Neutrophil (primary cell): ENCODE measurements around the gene EGFL8.

ENCODE experiments used
- H3K27ac ChIP-seq: fragments of 200-600 bp; sonication (generic); 2 replicates; pipeline ENCODE4 v1.5.1; 2016; ENCODE audit warnings: mild to moderate bottlenecking, moderate library complexity
- H3K27me3 ChIP-seq: fragments of 200-600 bp; sonication (generic); 2 replicates; pipeline ENCODE4 v1.6.0; 2016; ENCODE audit warnings: mild to moderate bottlenecking
- H3K36me3 ChIP-seq: fragments of 200-600 bp; sonication (generic); 2 replicates; pipeline ENCODE4 v1.5.1; 2017
- H3K4me1 ChIP-seq, 2 experiments: fragments of 200-600 bp in 1 of 2; sonication (generic) in 1 of 2; 1 replicate in 1 of 2; 2 replicates in 1 of 2; pipeline versions ENCODE4 v1.5.1 to v1.6.1; 2013 to 2016; ENCODE audit warnings: low read depth in 1 of 2, low read length in 1 of 2, mild to moderate bottlenecking in 1 of 2, moderate library complexity in 1 of 2; ENCODE audit not compliant: control insufficient read depth in 1 of 2, insufficient read depth in 1 of 2
- H3K4me3 ChIP-seq, 2 experiments: fragments of 200-600 bp in 1 of 2; sonication (generic) in 1 of 2; 1 replicate in 1 of 2; 2 replicates in 1 of 2; pipeline ENCODE4 v1.5.1; 2013 to 2016; ENCODE audit warnings: low read depth in 1 of 2, low read length in 1 of 2, mild to moderate bottlenecking in 1 of 2, moderate library complexity in 1 of 2
- H3K9me3 ChIP-seq: fragments of 200-600 bp; sonication (generic); 2 replicates; pipeline ENCODE4 v1.5.1; 2016
- TF ChIP-seq, protein P1 (sequence below): fragments of 200-600 bp; sonication (generic); IDR thresholded peaks from 2 replicates; pipeline ENCODE4 v1.5.1; 2016; ENCODE audit warnings: antibody characterized with exemption

Gene EGFL8

DNA sequence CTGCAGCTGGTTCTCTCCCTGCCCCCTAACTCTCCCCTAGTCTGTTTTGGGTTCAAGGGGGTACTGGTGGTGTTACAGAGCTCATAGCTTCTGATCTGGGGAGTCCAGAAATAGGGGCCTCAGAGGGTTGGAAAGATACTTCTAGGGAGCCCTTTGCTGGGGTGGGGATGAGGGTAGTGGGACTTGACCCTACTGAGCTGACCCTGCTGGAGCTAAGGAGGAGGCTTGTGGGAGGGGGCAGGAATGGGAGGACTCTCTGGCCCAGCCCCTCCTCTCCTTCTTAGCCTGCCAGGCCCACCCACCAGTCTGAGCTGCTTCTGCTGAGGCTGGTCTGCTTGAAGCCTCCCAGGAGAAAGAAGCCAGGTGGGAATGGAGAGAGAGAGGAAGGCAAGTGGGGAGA, at the start of gene EGFL8:
Gene EGFL8 (plus strand): TSS at position 301 of the 400 bp plus-strand sequence. CDS start 1,571 bp downstream, outside the sequence.
- Histone ChIP-seq H3K27ac (no peak within 1 kb of the TSS), H3K4me1 (no peaks in the 10 kb centered on the region), H3K4me3 (no peak within 1 kb of the TSS), H3K27me3 (no peaks in the 10 kb centered on the region), H3K36me3 (peaks cover 24% of the 10 kb centered on the region), H3K9me3 (no peaks in the 10 kb centered on the region)
- TF ChIP-seq, protein P1, sequence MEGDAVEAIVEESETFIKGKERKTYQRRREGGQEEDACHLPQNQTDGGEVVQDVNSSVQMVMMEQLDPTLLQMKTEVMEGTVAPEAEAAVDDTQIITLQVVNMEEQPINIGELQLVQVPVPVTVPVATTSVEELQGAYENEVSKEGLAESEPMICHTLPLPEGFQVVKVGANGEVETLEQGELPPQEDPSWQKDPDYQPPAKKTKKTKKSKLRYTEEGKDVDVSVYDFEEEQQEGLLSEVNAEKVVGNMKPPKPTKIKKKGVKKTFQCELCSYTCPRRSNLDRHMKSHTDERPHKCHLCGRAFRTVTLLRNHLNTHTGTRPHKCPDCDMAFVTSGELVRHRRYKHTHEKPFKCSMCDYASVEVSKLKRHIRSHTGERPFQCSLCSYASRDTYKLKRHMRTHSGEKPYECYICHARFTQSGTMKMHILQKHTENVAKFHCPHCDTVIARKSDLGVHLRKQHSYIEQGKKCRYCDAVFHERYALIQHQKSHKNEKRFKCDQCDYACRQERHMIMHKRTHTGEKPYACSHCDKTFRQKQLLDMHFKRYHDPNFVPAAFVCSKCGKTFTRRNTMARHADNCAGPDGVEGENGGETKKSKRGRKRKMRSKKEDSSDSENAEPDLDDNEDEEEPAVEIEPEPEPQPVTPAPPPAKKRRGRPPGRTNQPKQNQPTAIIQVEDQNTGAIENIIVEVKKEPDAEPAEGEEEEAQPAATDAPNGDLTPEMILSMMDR = no peak

DNA sequence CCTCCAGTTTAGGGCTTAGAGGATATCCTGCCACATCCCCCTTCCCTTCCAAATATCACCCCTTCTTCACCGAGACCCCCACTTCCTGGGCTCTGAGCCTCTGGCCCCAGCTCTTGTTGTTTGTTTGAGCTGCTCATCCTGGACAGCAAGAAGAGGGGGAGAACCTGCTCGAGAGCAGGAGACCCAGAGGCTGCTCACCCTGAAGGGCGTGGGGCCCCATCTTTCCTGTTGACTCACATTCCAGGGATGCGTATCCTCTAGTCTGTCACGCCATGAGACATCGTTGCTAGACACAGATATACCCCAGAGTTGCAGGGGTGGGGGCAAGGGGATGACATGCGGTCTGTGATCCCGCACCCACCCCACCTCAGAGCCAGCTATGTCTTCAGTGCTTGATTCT, 49.6 kb upstream of the EGFL8 start:
- Histone ChIP-seq H3K4me1 (no peaks in the 10 kb centered on the region), H3K27me3 (peaks cover 3% of the 10 kb centered on the region), H3K4me3 (no peak overlapping the region), H3K36me3 (peaks cover 93% of the 10 kb centered on the region), H3K27ac (no peak overlapping the region), H3K9me3 (no peaks in the 10 kb centered on the region)
- TF ChIP-seq, protein P1 = no peak

DNA sequence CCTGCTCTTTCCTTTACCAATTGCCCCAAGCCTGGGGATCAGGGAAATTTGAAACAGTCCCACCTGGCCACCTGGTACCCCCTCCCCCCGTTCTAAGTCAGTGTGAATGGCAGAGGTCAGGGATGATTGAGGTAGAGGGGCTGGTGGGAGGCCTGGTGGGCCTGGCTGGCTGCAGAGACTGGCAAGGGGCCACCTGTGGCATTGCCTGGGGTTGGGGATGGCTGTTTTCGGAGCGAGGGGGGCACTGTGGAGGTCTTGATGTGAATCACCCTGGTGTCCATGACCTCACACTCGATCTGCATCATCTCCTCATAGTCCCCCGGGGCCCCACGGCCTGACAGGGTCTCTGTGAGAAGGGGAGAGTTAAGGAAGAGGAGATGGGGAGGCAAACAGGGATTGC, 48.8 kb upstream of the EGFL8 start:
- peaks cover 98% of the 10 kb centered on the region for H3K36me3 ChIP-seq
- no peak overlapping the region for H3K4me3 ChIP-seq
- H3K4me1 ChIP-seq = no peaks in the 10 kb centered on the region
- TF ChIP-seq, protein P1 = no peak
- no peaks in the 10 kb centered on the region for H3K9me3 ChIP-seq
- H3K27me3 ChIP-seq = no peaks in the 10 kb centered on the region
- H3K27ac ChIP-seq = no peak overlapping the region

DNA sequence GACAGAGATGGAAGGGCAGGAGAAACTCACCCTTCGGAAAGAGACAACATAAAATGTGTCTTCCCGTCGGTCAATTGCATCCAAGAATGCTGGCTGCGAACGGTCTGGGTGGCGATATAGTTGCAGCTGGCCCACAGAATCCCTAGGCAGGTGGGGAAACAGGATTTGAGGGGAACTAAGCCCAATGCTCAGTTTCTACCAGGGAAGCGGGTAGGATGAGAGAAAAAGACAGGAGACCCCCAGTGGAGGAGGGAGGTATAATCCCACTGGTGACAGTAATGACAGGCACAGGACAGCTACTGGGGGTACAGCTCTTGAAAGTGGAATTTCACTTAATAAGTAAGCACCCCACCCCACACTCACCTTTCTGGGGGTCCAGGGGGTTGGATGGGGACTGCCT, 47.7 kb upstream of the EGFL8 start:
- no peak overlapping the region for H3K4me3 ChIP-seq
- TF ChIP-seq, protein P1 = no peak
- H3K36me3 ChIP-seq = peaks cover 98% of the 10 kb centered on the region
- H3K4me1 ChIP-seq = no peaks in the 10 kb centered on the region
- H3K27me3 ChIP-seq = no peaks in the 10 kb centered on the region
- H3K9me3 ChIP-seq = no peaks in the 10 kb centered on the region
- no peak overlapping the region for H3K27ac ChIP-seq

DNA sequence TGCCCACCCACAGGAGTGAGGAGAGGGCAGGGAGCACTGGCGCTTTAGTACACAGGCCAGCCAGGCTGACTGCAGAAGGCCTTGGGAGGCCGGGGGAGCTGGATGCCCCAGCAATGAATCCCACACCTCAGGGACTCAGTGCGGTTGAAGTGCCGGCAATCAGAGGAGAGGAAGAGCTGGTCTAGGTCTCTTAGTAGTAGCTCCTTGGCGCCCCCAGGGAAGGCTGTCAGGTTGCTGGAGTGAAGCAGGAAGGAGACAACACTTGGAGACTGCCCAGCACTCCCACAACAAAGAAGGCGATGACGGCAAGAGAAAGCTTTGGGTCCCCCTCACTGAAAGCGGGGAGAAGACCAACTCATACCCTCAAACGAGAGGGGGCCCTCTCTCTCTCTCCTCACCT, 46.9 kb upstream of the EGFL8 start:
- Histone ChIP-seq H3K9me3 (no peaks in the 10 kb centered on the region), H3K36me3 (peaks cover 97% of the 10 kb centered on the region), H3K4me3 (no peak overlapping the region), H3K4me1 (no peaks in the 10 kb centered on the region), H3K27ac (no peak overlapping the region), H3K27me3 (no peaks in the 10 kb centered on the region)
- TF ChIP-seq, protein P1 = no peak
